Activated CD8-positive, alpha-beta memory T cell treated with anti-CD3 and anti-CD28 coated beads, Interleukin-2, amount 50 U/mL, for 48 hours (primary cell): ENCODE results near the gene SFMBT1.

Source experiments
- DNase-seq: peaks from one replicate; pipeline ENCODE4 v3.0.0-alpha.2; 2020

The SFMBT1 gene

GRCh38 chr3:53045518-53046170 is at the start of gene SFMBT1:
TSS of gene SFMBT1 (minus strand) at chr3:53046073. CDS start at chr3:52969128, 76,945 bp downstream.
- peak; percentile 87 for DNase-seq

GRCh38 chr3:53092942-53093341 is 47.1 kb upstream of the SFMBT1 start:
- DNase-seq = no peak

GRCh38 chr3:53092216-53092615 is 46.3 kb upstream of the SFMBT1 start:
- no peak for DNase-seq

DNA sequence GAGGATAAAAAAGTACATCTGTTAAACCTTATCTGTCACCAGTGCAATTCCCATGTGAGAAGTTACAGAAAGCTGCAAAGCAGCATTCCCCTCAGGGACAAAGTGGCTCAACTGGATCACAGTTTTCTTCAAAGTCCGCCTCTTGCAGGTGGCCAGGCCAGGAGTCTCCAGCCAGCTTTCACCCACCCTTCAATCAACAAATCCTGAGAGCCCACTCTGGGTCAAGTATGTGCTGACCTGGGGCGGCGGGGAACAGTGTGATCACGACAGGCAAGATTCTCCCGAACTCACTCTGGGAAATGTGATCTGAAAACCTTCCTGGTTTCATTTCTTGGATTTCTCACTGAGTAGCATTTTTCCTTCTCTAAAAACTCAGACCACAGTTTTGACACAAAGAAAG is 45.1 kb upstream of the SFMBT1 start:
- no peak for DNase-seq

DNA sequence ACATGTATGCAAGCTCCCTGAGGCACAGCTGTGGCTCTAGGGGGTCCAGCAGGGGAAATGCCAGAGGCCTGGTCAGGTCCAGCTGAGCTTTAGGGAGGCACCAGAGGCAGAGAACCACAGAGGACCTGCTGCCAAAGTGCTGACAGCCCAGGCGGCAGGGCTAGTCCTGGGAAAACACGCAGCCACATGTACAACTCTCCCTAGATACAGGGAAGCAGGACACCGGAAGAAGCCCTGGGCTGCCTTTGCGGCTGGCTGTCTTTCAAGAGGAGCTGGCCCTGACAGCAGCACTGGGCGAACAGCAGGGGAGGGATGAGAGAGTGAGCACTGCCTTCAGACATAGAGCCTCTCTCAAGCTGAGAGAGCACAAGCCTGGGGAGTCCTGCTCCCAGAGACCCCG is 43.6 kb upstream of the SFMBT1 start:
- DNase-seq = no peak

GRCh38 chr3:53085476-53085875 is 39.6 kb upstream of the SFMBT1 start:
- peak; percentile 43 for DNase-seq

- DNase-seq = peak; percentile 48
Observed at GRCh38 chr3:53084310-53085001, 38.6 kb upstream of the SFMBT1 start.

GRCh38 chr3:53083949-53084309 is 38.1 kb upstream of the SFMBT1 start:
- no peak for DNase-seq

GRCh38 chr3:53083521-53083920 is 37.6 kb upstream of the SFMBT1 start:
- peak; percentile 48 for DNase-seq

DNA sequence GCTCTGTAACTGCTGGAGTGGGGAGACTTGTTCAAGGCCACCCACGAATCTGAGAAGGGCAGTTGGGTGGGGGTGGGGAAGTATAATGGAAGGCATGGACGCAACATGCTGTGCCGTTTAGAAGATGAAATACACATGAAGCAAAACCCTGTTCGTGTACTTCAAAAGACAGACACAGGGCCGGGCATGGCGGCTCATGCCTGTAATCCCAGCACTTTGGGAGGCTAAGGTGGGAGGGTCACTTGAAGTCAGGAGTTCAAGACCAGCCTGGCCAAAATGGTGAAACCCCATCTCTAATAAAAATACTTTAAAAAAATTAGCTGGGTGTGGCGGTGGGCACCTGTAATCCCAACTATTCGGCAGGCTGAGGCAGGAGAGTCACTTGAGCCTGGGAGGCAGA is 36.9 kb upstream of the SFMBT1 start:
- peak; percentile 43 for DNase-seq

DNA sequence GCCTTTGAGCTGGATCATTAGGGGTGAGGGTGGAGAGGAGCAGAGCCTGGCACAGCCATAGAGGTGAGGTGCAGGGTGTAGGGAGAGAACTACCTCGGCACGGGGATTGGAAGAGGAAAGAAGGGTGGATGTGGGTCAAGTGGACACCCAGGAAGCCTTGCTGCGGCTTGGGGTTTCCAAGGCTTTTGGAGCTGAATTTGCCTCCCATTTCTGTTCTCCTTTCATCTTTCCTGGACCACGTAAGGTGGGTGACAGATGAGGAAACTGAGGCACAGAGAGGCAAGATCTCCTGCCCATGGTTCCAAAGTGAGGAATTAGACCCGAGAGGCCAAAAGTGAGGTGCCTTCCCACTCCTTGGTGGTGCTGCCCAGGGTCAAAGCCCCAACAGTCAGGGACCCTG is 35.4 kb upstream of the SFMBT1 start:
- peak; percentile 47 for DNase-seq

- peak; percentile 47 for DNase-seq
Observed at GRCh38 chr3:53080612-53081205, 34.8 kb upstream of the SFMBT1 start.

DNA sequence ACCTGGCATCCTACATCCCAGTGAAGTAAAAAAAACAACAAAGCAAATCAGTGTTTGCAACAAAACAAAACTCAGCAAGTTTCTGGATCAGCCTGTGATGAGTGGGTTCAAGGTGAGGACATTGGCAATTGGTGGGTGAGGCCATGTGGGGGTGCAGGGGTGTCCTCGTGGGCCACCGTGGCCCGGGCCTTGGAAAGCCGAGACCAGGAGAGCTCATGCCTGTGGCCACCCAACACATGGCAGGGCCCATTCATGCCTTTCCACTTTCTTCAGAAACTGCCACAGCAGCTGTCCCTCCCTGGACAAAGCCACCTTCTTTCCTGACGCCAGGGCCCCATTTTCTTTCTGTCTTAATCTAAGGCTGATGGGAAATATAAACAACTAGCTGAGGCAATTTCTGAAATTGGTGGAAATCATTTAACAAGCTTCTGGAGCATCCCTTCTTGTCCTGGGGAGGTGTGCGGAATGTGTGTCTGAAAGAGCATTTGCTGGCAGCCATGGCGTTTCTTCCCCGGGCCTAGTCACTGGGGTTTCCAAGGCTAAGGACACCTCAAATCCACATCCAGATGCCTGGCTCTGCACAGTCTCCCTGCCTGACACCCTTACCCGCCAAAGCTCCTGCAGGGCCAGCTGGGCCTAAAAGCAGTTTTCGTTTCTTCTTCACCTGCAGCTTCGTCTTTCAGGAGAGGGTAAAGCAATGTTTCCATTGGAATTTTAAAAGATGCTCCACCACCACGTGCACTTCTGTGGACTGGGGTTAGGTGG is 34.1 kb upstream of the SFMBT1 start:
- DNase-seq = peak; percentile 42

DNA sequence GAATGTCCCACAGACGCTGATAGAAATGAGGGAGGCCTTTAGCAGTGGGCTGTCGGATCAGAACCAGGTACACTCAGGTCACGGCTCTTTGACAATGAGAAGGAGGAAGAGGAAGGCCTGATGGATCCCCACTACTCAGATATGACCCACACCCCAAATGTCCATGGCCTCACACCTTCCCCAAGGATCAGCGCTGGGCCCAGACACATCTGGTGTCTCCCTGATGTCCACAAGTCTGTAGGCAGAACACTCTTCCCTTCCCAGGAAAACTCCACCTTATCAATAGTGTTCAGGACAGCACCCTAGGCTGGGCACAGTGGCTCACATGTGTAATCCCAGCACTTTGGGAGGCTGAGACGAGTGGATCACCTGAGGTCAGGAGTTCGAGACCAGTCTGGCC is 33.3 kb upstream of the SFMBT1 start:
- DNase-seq = no peak

- DNase-seq = peak; percentile 34
Observed at GRCh38 chr3:53078656-53079055, 32.8 kb upstream of the SFMBT1 start.

DNA sequence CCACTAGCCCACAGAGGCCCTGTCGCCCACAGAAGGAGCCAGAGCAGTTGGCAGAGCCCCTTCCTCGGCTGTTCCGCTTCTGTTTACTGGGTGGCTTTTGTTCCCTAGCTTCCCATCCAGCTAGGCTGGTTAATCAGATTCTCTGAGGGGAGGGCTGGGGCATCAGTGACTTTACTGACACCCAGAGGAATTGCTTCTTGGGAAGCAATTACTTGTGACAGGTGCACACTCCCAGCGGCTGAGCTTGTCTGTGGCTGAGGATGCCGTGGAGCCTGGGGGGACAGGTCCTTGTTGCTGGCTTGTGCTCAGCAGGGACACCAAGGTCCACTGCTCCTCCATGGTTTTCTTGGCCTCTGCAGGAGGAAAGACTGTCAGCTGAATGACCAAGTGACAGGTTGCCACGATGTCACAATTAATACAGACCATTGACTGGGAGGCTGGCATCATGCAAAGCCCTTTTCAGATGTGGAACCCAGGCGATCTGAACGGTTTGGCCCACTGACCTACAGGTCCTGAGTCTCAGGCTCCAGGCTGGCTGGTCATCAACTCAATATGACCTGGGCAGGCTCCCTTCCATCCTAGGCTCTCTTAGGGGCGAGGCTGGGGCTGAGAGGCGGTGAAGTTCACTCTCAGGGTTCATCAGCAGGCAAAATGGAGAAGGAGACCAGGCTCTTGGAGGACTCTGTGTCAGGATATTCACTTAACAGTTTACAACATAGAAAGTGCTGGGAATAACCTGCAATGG is 31.8 kb upstream of the SFMBT1 start:
- peak; percentile 29 for DNase-seq

DNA sequence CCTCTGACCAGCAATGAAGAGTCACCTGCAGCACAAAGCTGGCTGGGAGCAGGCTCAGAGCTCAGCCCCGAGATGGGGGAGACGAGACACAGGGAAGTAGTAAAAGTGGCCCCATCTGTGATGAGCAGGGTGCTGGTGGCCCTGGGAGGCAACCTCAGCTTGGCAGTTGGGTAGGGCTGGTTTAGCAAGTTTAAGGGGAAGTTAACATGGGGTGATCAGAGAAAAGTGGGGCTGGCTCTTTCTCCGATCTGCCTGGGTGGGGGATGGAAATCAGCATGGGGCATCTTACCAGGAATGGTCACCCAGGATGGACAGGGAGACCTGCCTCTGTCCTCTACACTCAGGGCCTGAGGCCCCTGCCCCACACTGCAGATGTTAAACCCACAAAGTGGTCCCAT is 29.9 kb upstream of the SFMBT1 start:
- DNase-seq = peak; percentile 35

DNA sequence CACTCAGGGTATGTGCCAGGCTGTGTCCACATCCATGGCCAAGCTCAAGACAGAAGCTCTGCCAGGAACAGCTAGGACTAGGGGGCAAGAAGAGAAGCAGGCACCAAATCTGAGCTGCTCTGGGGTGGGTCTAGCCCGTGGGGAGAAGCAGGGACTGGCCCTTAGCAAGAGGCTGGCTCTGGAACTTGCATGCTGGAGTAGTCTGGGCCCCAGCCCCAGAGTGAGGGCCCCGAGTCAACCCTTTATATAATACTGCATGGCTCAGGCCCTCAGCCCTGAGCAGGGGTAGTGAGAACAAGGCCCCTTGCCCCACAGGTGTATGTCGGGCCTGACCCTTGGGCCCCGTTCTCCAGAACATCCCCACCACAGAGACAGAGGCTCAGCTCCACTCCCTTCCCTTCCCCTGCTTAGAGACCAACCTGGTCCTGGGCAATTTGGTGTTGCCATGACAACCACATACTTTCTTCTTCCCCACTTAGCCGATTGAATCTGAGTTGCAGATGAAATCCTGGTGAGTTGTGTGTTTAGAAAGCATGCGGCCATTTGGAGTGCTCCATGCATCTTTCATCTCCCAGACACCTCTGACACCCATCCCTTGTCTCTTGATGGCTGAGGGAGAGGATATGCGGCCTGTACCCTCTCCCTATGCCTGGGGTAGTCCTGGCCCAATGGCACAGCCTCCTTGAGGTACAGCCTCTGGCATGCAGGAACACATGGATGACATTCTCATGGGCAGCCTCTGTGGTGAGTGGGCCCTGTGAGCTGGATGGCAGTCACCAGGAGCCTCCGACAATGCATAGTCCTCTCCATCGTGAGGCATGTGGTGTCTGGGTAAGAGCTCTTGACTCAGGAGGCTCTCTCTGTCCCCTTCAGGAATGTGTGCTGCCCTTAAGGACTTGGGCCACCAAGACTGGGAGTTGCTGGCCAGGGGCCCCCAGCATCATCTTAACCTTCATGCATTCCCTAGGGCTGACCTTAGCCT is 29.2 kb upstream of the SFMBT1 start:
- DNase-seq = no peak

DNA sequence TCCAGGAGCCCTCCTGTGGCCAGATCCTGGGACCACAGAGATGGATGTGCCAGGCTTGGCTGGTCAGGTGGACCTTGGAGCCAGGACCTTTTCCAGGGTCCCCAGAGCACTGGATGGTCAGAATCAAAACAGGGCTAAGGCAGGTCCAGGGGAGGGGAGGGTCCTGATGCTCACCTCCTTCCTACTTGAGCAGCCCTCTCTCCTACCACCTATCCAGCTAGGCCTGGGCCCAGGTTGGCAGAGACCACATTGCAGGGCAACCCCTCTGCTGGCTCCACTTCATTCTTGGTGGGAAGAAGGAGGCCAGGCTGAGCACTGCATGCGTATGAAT is 28.5 kb upstream of the SFMBT1 start:
- no peak for DNase-seq

DNA sequence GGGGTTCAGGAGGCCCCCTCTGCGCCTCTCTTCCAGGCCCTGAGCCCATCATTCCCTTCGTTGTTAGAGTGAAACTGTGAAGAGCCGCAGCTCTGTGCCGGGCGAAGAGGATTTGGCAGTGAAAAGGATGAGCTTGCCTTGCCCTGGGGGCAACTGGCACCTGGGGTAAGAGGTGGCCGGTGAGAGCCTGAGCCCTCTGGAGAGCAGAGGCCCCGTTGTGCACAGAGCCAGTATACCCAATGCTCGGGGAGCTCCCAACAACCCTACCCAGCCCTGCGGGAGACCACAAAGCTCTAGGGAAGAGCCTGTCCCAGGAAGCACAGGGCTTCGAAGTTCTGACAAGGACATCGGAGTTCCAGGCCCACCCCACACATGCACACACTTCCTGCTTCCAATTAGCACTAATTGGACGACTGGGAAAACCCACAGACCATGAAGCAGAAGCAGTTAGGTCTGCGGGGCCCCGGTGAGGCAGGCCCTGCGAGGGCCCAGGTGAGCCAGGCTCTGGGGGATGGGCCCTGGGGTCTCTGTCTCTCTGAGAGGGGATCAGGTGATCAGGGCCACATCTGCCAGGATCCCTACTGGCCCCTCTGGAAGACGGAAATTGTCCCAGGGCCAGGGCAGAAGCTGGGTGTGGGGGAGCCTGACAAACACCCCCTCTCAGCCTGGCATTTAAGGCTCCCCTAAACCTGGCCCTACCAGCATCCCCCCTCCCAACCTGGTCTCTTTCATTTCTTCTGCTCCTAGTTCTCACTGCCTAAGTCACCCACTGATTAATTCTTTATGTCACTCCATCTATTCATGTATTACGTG is 27.9 kb upstream of the SFMBT1 start:
- DNase-seq = no peak
